ENCODE results near the gene DNAL4. TPM values are rescaled to one million over a fixed set of nuclear protein-coding genes. Genes with fewer than 3 reads are reported as not detected.

Gene DNAL4
- total RNA-seq, 1 experiment from 2014 or later = 11.6 TPM

DNA sequence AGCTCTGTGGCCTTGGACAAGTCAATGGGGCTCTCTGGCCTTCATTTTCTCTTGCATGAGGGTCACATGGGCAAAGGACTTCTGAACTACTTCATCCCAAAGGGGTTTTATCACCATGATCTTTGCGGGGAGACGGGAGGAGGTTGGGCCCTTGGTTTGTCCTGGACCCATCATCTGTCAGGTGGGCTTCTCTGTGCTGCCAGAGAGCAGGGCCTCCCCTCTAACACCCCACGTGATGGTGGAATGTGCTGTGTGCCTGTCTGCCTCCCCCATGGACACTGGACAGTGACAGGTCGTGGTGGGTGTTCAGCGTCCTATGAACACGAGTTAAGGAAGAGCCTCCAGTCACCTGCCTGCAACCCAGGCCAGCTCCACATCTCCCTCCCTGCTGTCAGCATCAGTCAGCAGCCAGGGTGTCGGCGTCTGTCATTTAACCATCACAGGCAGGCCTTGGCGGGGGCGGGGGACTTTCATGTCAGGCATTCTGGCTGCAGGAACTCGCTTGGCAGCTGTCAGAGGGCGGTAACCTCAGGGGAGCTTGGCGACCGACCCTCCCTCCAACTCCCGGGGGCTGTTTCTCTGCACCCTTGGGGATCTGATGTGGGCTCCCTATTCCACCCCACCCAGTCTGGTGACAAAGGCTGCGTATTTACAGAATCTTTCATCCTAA, 35.5 kb downstream of the DNAL4 start:
- DNase-seq (ENCODE audit: low read depth) = no peak

- no peak for DNase-seq (ENCODE audit: low read depth)
These were observed 36.5 kb downstream of the DNAL4 start for GRCh38 chr22:38757464-38757757.

- no peak for DNase-seq (ENCODE audit: low read depth)
These were observed 37.1 kb downstream of the DNAL4 start for GRCh38 chr22:38756711-38757463.

DNA sequence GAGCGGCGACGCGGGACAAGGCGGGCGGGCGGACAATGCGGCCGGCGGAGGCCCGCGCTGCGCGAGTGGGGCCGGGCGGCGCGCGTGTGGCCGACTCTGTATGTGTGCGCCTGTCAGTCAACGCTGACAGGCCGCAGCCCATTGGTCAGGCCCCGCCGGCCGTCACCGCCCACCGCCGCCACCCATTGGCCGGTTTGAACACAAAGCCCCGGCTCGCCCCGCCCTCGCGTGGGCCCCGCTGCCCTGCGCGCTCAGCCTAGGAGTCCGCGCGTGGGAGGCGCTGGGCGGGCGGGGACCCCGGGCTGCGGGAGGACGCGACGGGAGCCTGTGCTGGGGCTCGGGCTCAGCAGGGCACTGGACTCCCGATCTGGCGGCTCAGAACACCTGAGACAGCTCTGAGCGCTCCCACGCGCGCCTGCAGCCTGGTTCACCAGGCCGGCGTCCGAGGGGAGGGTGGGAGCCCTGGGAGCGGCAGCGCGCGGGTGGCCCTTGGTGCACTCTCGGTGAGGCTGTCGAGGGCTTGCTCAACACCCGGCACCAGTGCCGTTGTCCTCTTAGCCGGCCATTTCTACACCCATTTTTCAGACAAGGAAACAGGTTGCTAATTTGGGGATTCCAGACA, 37.9 kb downstream of the DNAL4 start, which contains the start of gene SUN2:
TSS of gene SUN2 (minus strand) at position 88 of the 622 bp plus-strand sequence. CDS start 3,370 bp downstream, outside the sequence.
- peak; percentile 91 for DNase-seq (ENCODE audit: low read depth)

- peak; percentile 77 for DNase-seq (ENCODE audit: low read depth)
These were observed 38.6 kb downstream of the DNAL4 start for GRCh38 chr22:38755155-38755910.

- no peak for DNase-seq (ENCODE audit: low read depth)
These were observed 39.2 kb downstream of the DNAL4 start for GRCh38 chr22:38754751-38755154.

DNA sequence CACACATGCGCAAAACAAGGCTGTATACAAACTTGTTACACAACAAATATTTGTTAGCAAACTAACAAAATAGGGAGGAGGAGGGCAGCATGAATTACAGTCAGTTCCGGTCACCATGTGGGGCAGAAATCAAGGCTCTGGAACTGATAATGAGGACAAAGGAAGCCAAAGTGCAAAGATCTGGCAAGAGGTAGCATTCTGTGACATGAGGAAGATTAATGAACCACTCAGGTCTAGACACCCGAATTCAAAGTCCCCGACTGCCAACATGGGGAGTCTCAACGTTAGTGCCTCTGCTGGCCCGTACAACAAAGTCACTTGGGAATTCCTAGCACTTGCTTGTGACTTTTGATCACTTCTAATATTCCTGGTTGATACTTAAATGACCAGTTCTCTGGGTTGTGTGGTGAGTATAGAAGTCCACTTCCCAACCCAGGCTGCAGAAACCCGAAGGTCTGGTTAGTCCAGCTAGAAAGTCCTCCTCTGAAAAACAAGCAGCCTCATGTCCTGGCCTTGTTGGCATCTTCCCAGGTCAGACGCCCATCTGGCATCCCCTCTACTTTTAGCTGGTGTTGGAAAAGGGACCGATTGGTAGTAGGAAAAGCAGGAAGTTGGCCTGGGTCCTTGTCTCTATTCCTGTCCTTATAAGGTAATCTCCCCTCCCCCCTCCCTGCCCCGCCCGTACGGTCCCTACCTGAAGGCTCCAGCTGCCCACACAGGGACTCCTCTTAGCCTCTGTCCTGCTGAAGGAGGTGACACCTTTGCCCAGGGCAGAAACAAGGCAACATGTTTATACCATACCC, 39.8 kb downstream of the DNAL4 start:
- peak; percentile 45 for DNase-seq (ENCODE audit: low read depth)

GRCh38 chr22:38751422-38752346, 42.3 kb downstream of the DNAL4 start:
- DNase-seq (ENCODE audit: low read depth) = no peak

- DNase-seq (ENCODE audit: low read depth) = no peak
These were observed 42.9 kb downstream of the DNAL4 start for GRCh38 chr22:38751066-38751421.

- DNase-seq (ENCODE audit: low read depth) = no peak
These were observed 43.3 kb downstream of the DNAL4 start for GRCh38 chr22:38750638-38751037.

DNA sequence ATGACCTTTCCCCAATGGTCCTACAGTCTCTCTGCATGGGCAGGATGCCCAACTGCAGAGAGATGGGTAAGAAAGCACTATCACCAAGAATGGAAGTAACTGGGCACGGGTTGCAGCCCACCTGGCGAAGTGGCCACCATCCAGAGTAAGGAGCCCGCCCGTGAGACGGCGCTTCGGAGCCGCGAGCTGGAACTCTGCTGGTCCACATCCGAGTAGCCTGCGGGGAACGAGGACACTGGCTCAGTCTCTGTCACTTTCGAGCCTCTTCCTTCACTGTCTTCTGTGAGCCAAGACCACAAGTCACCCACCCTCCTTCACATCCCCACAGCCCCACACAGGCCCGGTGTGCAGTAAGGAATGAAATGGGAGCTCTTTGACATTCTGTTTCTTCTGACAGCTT, 43.8 kb downstream of the DNAL4 start:
- no peak for DNase-seq (ENCODE audit: low read depth)

DNA sequence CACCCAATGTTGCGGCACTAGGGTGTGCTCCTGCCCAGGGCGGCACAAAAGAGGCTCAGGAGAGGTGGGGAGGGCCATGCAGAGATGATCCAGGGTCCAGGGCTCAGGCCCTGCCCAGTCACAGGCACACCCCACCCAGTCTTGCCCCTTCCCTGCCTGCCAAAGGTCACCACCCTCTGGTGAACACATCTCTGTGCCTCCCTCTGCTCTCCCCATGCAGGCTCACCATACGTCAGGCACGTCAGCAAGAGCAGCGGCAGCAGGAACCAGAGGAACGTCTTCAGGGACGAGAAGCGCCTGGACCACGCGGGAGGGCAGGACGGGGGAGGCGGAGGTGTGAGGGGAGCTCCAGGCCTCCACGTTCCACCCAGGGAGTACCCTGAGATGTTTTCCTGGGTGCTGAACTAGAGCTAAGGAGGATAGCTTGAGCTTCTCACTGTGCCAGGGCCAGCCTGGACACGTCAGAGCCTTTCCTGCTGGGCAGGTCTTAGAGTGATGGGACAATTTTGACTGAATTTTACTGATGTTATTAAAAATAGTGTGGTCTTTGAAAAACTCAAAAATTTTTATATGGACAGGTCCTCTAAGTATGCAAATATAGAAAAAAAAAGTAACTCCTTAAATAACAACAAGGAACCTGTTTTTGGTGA, 45.3 kb downstream of the DNAL4 start:
- no peak for DNase-seq (ENCODE audit: low read depth)

- DNase-seq (ENCODE audit: low read depth) = no peak
These were observed 48.1 kb downstream of the DNAL4 start for GRCh38 chr22:38745676-38746460.

DNA sequence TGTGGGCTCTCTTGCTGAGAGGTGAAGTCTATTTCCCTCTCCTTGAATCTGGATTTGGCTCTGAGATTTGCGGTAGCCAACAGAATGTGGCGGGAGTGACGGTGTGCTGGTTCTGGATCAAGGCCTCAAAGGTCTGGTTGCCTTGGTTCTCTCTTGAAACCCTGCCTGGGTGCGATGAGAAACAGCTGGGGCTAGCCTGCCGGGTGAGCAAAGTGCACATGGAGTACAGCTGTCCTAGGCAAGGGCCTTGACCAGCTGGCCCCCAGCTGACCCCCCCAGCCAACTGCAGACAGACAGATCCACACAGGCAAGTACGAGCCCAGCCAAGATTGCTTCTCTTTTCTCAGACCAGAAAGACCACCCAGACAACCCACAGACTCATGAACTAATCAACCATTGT, 49.0 kb downstream of the DNAL4 start:
- DNase-seq (ENCODE audit: low read depth) = no peak

DNA sequence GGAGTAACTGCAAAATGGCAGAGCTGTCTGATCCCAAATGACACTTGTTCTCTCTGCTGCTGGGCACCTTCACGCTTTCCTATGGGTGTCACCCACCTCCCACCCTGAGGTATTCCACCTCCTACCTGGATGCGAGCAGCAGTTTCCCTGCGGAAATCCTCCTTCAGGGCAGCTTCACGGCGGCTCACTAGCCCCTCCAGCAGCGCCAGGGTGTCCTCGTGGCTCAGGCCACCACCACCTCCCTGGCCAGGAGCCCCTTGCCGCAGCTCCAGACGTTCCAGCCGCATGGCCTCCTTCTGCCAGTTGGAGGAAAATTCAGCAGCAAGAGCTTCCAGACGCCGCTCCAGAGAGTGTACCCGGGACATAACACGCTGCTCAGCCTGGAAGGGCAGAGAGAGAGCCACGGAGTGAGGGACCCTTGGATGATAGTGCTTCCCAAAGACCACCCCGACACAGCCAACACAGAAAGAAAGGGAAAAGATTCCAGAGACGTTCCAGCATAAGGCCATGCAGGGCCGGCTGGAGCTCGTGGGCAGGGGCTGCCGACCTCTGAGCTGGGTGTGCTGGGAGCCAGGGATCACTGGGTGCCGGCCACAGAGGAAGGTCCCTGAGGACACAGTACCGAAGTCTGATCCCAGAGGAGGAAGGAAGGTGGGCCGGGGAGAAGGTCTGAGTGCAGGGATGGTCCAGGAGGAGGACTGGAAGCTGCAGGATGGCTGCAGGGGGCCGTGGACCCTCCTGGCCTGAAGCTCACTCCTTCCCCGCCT, 51.6 kb downstream of the DNAL4 start:
- DNase-seq (ENCODE audit: low read depth) = no peak

DNA sequence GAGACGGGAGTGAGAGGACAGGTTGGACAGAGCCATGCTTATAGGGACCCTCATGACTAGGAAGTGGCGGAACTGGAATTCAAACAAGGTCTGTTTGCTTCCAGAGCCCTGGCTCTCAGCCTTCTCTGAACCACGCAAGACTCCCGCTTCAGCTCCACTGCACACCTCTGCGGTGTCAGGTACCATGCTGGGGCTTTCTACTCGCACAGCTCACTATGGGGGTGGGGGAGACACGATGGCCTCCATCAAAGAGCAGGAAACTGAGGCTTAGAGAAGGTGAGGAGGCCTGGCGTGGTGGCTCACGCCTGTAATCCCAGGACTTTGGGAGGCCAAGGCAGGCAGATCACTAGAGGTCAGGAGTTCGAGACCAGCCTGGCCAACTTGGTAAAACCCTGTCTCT, 52.4 kb downstream of the DNAL4 start:
- DNase-seq (ENCODE audit: low read depth) = no peak

GRCh38 chr22:38741166-38741565, 52.8 kb downstream of the DNAL4 start:
- DNase-seq (ENCODE audit: low read depth) = no peak

DNA sequence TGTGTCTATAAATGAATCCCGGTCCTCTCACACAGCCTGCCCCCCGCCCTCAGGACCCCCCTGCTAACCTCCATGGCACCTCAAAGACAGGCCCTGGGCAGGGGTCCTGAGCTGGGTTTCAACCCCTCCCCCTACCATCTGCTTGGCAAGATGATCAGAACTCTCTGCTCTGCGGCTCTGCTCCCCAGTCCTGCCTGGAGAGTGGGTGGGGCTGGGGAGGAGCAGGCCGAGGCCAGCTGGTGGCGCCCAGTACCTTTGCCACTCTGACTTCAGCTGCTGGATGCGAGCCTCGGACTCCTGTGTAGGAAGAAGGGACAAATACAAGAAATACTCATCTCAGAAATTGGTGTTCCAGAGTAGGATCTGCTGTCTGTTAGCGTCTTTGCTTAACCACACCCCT, 53.2 kb downstream of the DNAL4 start:
- no peak for DNase-seq (ENCODE audit: low read depth)

All from Daoy (cell line).